Right atrium auricular region (tissue), 2 donors: ENCODE data around the gene POFUT1. TPM values are rescaled to one million over a fixed set of nuclear protein-coding genes. Genes with fewer than 3 reads are reported as not detected.
"Not testable (repeated sequence)": the region's sequence is repeated elsewhere in the genome, so short reads cannot be mapped to it uniquely, and the experiment has no call there.

Source experiments
- DNase-seq: peaks from one replicate; pipeline ENCODE4 v3.0.0-alpha.2; 2019; ENCODE audit warnings: low spot score
- H3K27ac ChIP-seq, 2 donors: fragments of 200-600 bp; sonication (generic); 1 replicate in 1 of 2; 2 replicates in 1 of 2; pipeline ENCODE4 v1.5.1; 2016 to 2019
- H3K27me3 ChIP-seq, 2 donors: fragments of 200-600 bp; sonication (generic); one replicate each; pipeline versions ENCODE4 v1.5.1 to v1.6.0; 2017 to 2019
- H3K36me3 ChIP-seq: fragments of 200-600 bp; sonication (generic); one replicate; pipeline ENCODE4 v1.5.1; 2016
- H3K4me1 ChIP-seq, 2 donors: fragments of 200-600 bp; sonication (generic); one replicate each; pipeline versions ENCODE4 v1.5.1 to v1.6.0; 2017 to 2019
- H3K4me3 ChIP-seq, 2 donors: fragments of 200-600 bp; sonication (generic); 1 replicate in 1 of 2; 2 replicates in 1 of 2; pipeline ENCODE4 v1.5.1; 2017 to 2019; ENCODE audit warnings: mild to moderate bottlenecking in 1 of 2, moderate library complexity in 1 of 2
- H3K9me3 ChIP-seq, 2 donors: fragments of 200-600 bp; sonication (generic); one replicate each; pipeline ENCODE4 v1.5.1; 2019
- total RNA-seq, 2 donors: library from RNA; depleted of rRNA; stranded (reverse); fragments of >200 nt; gene quantifications; one replicate each; pipeline ENCODE4 v1.1.0, GENCODE V29; 2016
- TF ChIP-seq, protein P1 (sequence below), 2 donors: fragments of 200-600 bp; sonication (generic); IDR thresholded peaks; one replicate each; pipeline ENCODE4 v1.5.1; 2019; ENCODE audit warnings: antibody characterized with exemption in 2 of 2

The POFUT1 gene
- total RNA-seq, 2 donors from 2014 or later, result 26.8 to 31.6 TPM

DNA sequence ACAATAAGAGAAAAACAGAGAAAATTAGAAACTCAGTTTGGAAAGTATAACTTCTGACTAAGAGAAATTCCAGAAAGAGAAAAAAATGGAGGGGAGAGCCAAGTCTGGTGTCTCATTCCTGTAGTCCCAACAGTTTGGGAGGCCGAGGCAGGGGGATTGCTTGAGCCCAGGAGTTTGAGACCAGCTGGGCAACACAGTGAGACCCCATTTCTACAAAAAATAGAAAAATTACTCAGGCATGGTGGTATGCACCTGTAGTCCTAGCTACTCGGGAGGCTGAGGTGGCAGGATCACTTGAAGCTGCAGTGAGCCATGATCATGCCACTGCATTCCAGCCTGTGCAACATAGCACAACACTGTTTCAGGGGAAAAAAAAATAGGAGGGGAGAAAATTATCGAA, 66.7 kb downstream of the POFUT1 start:
- Histone ChIP-seq H3K4me1 (peaks cover 0 to 15% of the 10 kb centered on the region in 2 donors), H3K27me3 (no peaks in the 10 kb centered on the region), H3K27ac (no peak overlapping the region), H3K36me3 (no peaks in the 10 kb centered on the region), H3K9me3 (no peaks in the 10 kb centered on the region), H3K4me3 (no peak overlapping the region)
- DNase-seq, result no peak
- TF ChIP-seq, protein P1, sequence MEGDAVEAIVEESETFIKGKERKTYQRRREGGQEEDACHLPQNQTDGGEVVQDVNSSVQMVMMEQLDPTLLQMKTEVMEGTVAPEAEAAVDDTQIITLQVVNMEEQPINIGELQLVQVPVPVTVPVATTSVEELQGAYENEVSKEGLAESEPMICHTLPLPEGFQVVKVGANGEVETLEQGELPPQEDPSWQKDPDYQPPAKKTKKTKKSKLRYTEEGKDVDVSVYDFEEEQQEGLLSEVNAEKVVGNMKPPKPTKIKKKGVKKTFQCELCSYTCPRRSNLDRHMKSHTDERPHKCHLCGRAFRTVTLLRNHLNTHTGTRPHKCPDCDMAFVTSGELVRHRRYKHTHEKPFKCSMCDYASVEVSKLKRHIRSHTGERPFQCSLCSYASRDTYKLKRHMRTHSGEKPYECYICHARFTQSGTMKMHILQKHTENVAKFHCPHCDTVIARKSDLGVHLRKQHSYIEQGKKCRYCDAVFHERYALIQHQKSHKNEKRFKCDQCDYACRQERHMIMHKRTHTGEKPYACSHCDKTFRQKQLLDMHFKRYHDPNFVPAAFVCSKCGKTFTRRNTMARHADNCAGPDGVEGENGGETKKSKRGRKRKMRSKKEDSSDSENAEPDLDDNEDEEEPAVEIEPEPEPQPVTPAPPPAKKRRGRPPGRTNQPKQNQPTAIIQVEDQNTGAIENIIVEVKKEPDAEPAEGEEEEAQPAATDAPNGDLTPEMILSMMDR (IDR thresholded peaks at IDR 0.05), result no peak

DNA sequence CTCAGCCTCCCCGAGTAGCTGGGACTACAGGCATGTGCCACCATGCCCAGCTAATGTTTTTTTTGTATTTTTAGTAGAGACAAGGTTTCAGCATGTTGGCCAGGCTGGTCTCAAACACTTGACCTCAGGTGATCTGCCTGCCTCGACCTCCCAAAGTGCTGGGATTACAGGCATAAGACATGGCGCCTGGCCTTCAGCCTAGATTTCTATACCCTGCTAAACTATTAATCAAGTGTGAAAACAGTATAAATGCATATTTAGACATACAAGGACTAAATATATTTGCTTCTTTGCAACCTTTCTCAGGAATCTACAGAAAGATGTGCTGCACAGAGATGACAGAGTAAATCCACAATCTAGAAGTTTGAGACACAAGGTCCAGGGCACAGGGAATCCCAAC, 67.5 kb downstream of the POFUT1 start:
- not testable (repeated sequence) for DNase-seq, H3K27me3 ChIP-seq, H3K4me3 ChIP-seq

DNA sequence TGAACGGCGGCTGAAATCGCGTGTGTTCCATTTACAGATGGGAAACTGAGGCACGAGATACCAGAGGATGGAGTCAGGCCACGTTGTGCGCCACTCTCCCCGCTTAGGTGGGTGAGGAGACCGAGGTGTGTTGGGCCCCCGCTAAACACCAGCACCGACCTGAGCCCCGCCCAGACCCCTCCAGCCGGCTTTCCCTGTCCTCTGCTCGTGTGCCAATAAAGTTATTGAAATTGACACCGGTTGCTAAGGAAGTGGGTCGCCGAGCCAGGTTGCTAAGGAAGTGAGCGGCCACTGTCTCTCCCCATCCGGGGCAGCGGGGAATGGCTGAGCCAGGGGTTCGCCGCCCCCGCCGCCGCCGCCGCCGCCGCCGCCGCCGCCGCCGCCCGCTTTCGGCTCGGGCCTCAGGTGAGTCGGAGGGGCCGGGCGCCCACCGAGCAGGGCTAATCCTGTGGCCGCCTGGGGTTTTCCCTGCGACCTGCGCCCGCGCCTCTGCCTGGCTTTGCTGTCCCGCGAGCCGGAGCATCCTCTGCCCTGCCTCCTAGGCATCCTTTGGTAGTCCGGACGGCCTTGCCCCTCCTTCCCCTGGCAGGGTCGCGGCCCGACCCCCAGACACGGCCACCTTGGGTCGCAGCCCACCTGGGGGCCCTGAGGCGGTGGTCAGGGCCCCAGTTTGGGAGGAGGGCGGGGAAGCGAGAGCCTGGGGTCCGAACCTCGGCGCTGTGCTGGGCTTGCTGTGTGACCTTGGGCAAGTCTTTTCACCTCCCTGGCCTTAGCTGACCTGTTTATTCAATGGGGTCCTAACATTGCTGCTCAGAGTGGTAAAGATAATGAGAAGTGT, 69.9 kb downstream of the POFUT1 start, which contains the start of gene KIF3B:
TSS of gene KIF3B (plus strand) at position 291 of the 838 bp plus-strand sequence. CDS start 32,127 bp downstream, outside the sequence.
- Histone ChIP-seq H3K4me1 (peaks cover 0 to 23% of the 10 kb centered on the region in 2 donors), H3K9me3 (no peaks in the 10 kb centered on the region), H3K4me3 (peak within 1 kb of the TSS; percentile 88 to 97), H3K27me3 (no peaks in the 10 kb centered on the region), H3K27ac (peak within 1 kb of the TSS; percentile 76 to 83), H3K36me3 (no peaks in the 10 kb centered on the region)
- TF ChIP-seq, protein P1 (IDR thresholded peaks at IDR 0.05), result no peak
- DNase-seq, result peak; percentile 90

More for the DNA sequence above, 67.5 kb downstream of the POFUT1 start:
- peaks cover 0 to 15% of the 10 kb centered on the region in 2 donors for H3K4me1 ChIP-seq
- H3K27ac ChIP-seq, H3K9me3 ChIP-seq, H3K36me3 ChIP-seq: not testable (repeated sequence)

DNA sequence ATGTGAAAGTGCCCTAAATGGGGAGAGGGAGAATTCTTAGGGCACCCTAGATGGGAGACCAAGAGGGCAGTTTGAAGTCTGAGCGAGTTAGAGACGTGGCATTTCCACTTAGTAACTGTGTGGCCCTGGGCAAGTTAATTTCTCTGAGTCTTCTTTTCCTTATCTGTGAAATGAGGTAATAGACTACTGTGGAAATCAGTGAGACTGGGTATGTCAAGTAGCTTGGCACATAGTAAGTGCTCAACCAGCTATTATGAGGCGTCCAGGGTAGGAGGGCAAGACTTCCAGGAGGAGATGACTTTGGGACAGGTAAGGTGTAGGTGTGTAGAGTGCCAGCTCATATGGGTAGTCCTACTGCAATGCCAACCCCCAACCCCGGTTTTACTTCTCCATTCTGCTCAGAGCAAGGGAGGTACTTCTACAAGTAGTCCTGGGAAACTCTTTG, 70.5 kb downstream of the POFUT1 start:
- H3K4me3 ChIP-seq, result peak overlapping the region; percentile 88 to 97
- no peaks in the 10 kb centered on the region for H3K36me3 ChIP-seq
- no peak for DNase-seq
- no peaks in the 10 kb centered on the region for H3K27me3 ChIP-seq
- TF ChIP-seq, protein P1 (IDR thresholded peaks at IDR 0.05), result no peak
- no peaks in the 10 kb centered on the region for H3K9me3 ChIP-seq
- H3K4me1 ChIP-seq, result peaks cover 0 to 23% of the 10 kb centered on the region in 2 donors
- H3K27ac ChIP-seq, result peak overlapping the region; percentile 76 to 83

DNA sequence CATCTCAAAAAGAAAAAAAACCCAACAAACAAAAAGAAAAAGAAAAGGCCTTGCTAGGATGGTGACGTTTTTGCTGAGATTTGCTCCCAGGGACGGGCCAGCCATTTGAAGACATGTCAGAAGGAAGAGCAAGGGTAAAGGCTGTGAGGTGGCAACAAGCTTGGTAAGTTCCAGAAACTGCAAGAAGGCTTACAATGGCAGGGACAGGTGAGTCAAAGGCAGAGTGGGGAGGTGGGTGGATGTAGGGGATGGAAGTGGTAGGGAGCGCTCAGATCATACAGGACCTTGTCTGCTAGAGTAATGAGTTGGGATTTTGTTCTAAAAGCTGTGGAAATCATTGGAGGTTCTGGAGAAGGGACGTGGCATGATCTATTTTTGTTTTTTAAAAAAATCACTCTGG, 74.0 kb downstream of the POFUT1 start:
- H3K4me3 ChIP-seq, result no peak overlapping the region
- H3K36me3 ChIP-seq, result no peaks in the 10 kb centered on the region
- no peak for DNase-seq
- peak overlapping the region; percentile 54 to 60 for H3K27ac ChIP-seq
- TF ChIP-seq, protein P1 (IDR thresholded peaks at IDR 0.05), result no peak
- H3K4me1 ChIP-seq, result peaks cover 0 to 36% of the 10 kb centered on the region in 2 donors
- no peaks in the 10 kb centered on the region for H3K9me3 ChIP-seq
- H3K27me3 ChIP-seq, result no peaks in the 10 kb centered on the region

DNA sequence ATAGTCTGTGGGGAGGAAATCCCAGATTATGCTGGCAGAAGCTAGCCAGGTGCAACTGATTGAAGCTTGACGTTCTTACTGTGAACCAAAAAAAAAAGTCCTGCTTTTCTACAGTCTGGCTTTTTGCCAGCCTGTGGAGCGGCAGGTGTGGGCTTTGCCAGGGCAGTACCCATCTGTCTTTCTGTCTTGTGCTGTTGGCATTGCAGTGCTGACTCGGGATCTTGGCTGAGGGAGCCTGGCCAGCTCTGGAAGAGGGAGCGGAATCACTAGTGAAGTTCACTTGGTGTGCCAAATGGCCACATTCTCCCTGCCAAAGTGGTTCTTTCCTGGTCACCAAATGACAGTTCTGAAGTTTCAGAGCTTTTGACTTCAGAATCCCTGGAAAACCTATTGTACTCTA, 74.8 kb downstream of the POFUT1 start:
- no peaks in the 10 kb centered on the region for H3K9me3 ChIP-seq
- H3K27ac ChIP-seq, result peak overlapping the region; percentile 54 to 60
- no peaks in the 10 kb centered on the region for H3K36me3 ChIP-seq
- peaks cover 0 to 31% of the 10 kb centered on the region in 2 donors for H3K4me1 ChIP-seq
- TF ChIP-seq, protein P1 (IDR thresholded peaks at IDR 0.05), result no peak
- no peak for DNase-seq
- H3K27me3 ChIP-seq, result no peaks in the 10 kb centered on the region
- H3K4me3 ChIP-seq, result no peak overlapping the region
